ENCODE results near the gene BTBD2.

DNA sequence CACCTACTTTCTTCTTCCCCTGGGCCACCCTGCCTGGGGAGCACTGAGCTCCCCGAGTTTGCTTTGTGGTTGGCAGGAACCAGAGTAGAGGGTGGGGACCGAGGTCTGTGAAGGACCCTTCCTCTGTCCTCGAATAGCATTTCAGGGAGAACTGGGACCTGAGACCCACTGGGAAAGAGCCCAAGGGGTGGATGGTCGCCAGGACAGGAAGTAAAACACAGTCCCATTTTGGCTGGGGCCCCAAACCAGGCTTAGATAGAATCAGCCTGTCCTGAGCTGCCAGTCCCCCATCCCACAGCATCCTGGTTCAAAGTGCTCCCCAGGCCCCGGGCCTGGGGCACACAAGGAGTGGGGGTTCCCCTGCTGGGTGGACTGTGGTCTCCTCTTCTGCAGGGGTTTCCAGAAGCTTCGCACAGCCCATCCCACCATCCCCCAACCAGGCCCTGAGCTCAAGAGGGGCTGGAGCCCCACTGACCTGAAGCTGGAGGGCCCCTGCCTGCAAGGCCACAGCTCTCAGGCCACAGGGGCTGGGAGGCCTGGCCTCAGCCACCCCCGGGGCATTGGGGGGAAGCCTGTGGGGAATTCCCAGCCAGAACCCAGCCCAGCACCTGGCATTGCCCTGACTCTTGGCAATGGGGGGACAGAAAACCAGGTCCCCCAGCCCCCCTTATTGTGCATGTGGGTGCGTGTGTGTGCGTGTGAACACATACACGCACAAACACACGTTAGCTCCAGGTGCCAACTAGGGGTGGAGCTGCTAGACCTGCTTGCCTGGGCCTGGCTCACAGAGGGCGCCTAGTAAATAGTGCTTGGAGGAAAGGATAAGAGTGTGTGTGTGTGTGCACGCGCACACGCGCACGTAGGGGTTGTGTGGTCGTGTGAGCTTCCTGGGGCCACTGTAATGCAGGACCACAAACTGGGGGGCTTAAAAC, 36.5 kb upstream of the BTBD2 start:
- TF ChIP-seq CTCF (conservative IDR thresholded peaks at IDR 0.05) (no peak), EZH2 (IDR thresholded peaks at IDR 0.05; ENCODE audit: low read depth) (no peak)
